Femur (tissue), 1 donor: ENCODE results near the gene CELF4.

Experiments used
- DNase-seq: peaks from one replicate; pipeline ENCODE4 v3.0.0-alpha.2; 2017

CELF4 gene

GRCh38 chr18:37307181-37307580 is 258.4 kb downstream of the CELF4 start:
- DNase-seq, result no peak

- DNase-seq, result no peak
These were observed 259.2 kb downstream of the CELF4 start for GRCh38 chr18:37306432-37306831.

- DNase-seq, result no peak
These were observed 260.5 kb downstream of the CELF4 start for GRCh38 chr18:37305066-37305465.

GRCh38 chr18:37304012-37304680 is 261.5 kb downstream of the CELF4 start:
- DNase-seq, result no peak

GRCh38 chr18:37303009-37303408 is 262.6 kb downstream of the CELF4 start:
- DNase-seq, result no peak

GRCh38 chr18:37302519-37302918 is 263.1 kb downstream of the CELF4 start:
- DNase-seq, result no peak

GRCh38 chr18:37299471-37300304 is 265.9 kb downstream of the CELF4 start:
- peak; percentile 92 for DNase-seq

GRCh38 chr18:37298816-37299215 is 266.8 kb downstream of the CELF4 start:
- DNase-seq, result no peak

GRCh38 chr18:37297106-37297505 is 268.5 kb downstream of the CELF4 start:
- DNase-seq, result no peak

GRCh38 chr18:37294951-37295350 is 270.6 kb downstream of the CELF4 start:
- DNase-seq, result no peak

GRCh38 chr18:37293359-37293758 is 272.2 kb downstream of the CELF4 start:
- DNase-seq, result no peak

- no peak for DNase-seq
These were observed 276.2 kb downstream of the CELF4 start for GRCh38 chr18:37289423-37289822.

- no peak for DNase-seq
These were observed 278.0 kb downstream of the CELF4 start for GRCh38 chr18:37287601-37288000.

- no peak for DNase-seq
These were observed 278.8 kb downstream of the CELF4 start for GRCh38 chr18:37286801-37287200.

- DNase-seq, result no peak
These were observed 279.8 kb downstream of the CELF4 start for GRCh38 chr18:37285825-37286224.

- no peak for DNase-seq
These were observed 281.3 kb downstream of the CELF4 start for GRCh38 chr18:37284260-37284659.

GRCh38 chr18:37282386-37283037 is 283.1 kb downstream of the CELF4 start:
- DNase-seq, result no peak

GRCh38 chr18:37280701-37281393 is 284.8 kb downstream of the CELF4 start:
- no peak for DNase-seq

GRCh38 chr18:37277804-37278203 is 287.8 kb downstream of the CELF4 start:
- DNase-seq, result no peak

GRCh38 chr18:37276111-37276890 is 289.3 kb downstream of the CELF4 start:
- no peak for DNase-seq

GRCh38 chr18:37275237-37275741 is 290.3 kb downstream of the CELF4 start:
- DNase-seq, result no peak
